Measurements from ENCODE around the gene SLAMF1. TPM values are rescaled to one million over a fixed set of nuclear protein-coding genes. Genes with fewer than 3 reads are reported as not detected.
"Not testable (repeated sequence)": the region's sequence is repeated elsewhere in the genome, so short reads cannot be mapped to it uniquely, and the experiment has no call there.

The SLAMF1 gene
- total RNA-seq, 4 donors from 2014 or later = 0.09 to 0.26 TPM; not detected in 2

DNA sequence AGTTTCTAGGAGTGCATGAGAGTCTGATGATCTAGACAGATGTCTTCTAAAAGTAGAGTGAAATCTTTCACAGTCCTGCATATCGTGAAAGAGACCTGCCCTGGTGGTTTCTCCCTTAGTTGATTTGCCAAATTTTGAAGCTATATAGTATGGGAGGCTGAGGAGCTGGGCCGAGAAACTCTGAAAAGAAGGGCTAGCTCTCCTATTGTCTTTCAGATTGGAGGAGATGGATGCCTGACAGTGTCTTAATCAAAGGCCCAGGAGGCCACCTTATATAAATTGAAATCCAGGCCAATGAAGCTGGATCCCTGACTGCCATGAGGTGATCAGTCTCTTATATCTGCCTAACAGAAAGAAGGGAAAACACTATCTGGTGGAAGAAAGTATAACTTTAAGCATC lies 49.1 kb downstream of the SLAMF1 start:
- Histone ChIP-seq H3K4me3 (no peak overlapping the region), H3K9me3 (peaks cover 0 to 8% of the 10 kb centered on the region in 2 donors), H3K27me3 (no peaks in the 10 kb centered on the region), H3K36me3 (no peaks in the 10 kb centered on the region), H3K27ac (no peak overlapping the region), H3K4me1 (no peaks in the 10 kb centered on the region)
- no peak for TF ChIP-seq POLR2A (IDR thresholded peaks at IDR 0.05)
- TF ChIP-seq, protein P1, sequence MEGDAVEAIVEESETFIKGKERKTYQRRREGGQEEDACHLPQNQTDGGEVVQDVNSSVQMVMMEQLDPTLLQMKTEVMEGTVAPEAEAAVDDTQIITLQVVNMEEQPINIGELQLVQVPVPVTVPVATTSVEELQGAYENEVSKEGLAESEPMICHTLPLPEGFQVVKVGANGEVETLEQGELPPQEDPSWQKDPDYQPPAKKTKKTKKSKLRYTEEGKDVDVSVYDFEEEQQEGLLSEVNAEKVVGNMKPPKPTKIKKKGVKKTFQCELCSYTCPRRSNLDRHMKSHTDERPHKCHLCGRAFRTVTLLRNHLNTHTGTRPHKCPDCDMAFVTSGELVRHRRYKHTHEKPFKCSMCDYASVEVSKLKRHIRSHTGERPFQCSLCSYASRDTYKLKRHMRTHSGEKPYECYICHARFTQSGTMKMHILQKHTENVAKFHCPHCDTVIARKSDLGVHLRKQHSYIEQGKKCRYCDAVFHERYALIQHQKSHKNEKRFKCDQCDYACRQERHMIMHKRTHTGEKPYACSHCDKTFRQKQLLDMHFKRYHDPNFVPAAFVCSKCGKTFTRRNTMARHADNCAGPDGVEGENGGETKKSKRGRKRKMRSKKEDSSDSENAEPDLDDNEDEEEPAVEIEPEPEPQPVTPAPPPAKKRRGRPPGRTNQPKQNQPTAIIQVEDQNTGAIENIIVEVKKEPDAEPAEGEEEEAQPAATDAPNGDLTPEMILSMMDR (IDR thresholded peaks at IDR 0.05) = no peak
- no peak for DNase-seq
- intact Hi-C loops (cut with DNase I; ENCODE audit: low total_unique reads) = no loop called here

DNA sequence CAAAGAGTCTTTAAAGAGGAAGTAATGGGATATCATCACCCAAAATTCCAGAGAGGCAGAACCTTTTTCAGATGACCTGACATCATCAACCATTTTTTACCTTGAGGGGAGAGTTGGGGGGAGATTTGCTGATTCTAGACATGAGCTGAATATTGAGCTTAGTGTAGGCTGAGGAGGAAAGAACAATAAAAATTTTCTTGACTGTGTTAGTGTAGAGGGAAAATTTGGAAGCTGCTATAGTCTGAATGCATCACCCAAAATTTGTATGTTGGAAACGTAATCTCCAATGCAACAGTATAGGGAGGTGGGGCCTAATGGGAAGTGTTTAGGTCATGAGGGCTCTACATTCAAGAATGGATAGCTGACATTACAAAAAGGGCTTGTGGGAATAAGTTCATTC lies 49.8 kb downstream of the SLAMF1 start:
- H3K4me3 ChIP-seq = no peak overlapping the region
- H3K36me3 ChIP-seq = no peaks in the 10 kb centered on the region
- peaks cover 0 to 8% of the 10 kb centered on the region in 2 donors for H3K9me3 ChIP-seq
- no peaks in the 10 kb centered on the region for H3K27me3 ChIP-seq
- H3K27ac ChIP-seq = no peak overlapping the region
- no peak for DNase-seq
- intact Hi-C loops (cut with DNase I; ENCODE audit: low total_unique reads) = no loop called here
- TF ChIP-seq, protein P1 (IDR thresholded peaks at IDR 0.05) = no peak
- TF ChIP-seq POLR2A (IDR thresholded peaks at IDR 0.05) = no peak
- no peaks in the 10 kb centered on the region for H3K4me1 ChIP-seq

DNA sequence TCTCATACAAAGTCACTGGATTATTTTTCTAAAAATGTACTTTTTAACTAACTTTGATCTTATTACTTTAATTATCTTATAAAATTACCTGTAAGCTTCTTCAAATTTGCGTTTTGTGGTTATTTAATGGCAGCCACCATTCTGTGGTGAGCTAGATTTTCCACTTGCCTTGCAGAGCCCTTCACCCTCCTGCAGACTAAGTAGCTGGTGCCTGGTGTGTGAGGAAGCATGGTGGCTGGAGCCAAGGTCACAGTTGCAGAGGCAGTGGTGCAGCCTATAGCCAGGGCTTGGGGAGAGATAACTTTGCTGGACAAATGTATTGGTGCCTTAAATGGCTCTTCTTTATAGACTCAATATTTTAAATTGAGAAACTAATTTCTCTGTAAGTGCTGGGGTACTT lies 56.4 kb downstream of the SLAMF1 start:
- no peak overlapping the region for H3K27ac ChIP-seq
- no peaks in the 10 kb centered on the region for H3K9me3 ChIP-seq
- intact Hi-C loops (cut with DNase I; ENCODE audit: low total_unique reads) = no loop called here
- no peak for TF ChIP-seq POLR2A (IDR thresholded peaks at IDR 0.05)
- TF ChIP-seq, protein P1 (IDR thresholded peaks at IDR 0.05) = no peak
- H3K27me3 ChIP-seq = no peaks in the 10 kb centered on the region
- no peaks in the 10 kb centered on the region for H3K36me3 ChIP-seq
- no peak for DNase-seq
- H3K4me3 ChIP-seq = no peak overlapping the region
- no peaks in the 10 kb centered on the region for H3K4me1 ChIP-seq

DNA sequence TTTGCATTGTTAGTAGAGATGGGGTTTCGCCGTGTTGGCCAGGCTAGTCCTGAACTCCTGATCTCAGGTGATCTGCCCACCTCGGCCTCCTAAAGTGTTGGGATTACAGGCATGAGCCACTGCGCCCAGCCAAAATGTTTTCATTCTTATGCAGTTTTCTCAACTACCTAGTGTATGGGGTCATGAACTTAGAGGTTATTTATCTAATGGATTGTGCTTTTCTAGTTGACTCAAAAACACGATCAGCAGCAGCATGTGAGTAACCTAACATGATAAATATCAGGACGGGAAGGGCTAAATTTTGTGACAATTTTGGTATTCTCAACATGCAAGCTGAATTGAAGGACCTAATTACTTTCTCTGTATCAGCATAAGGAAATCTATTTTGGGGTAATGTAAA lies 58.4 kb downstream of the SLAMF1 start:
- H3K27me3 ChIP-seq = no peaks in the 10 kb centered on the region
- no peaks in the 10 kb centered on the region for H3K36me3 ChIP-seq
- DNase-seq = no peak
- intact Hi-C loops (cut with DNase I; ENCODE audit: low total_unique reads) = no loop called here
- no peak overlapping the region for H3K27ac ChIP-seq
- no peaks in the 10 kb centered on the region for H3K9me3 ChIP-seq
- H3K4me1 ChIP-seq = no peaks in the 10 kb centered on the region
- TF ChIP-seq, protein P1 (IDR thresholded peaks at IDR 0.05) = no peak
- TF ChIP-seq POLR2A (IDR thresholded peaks at IDR 0.05) = no peak
- no peak overlapping the region for H3K4me3 ChIP-seq

DNA sequence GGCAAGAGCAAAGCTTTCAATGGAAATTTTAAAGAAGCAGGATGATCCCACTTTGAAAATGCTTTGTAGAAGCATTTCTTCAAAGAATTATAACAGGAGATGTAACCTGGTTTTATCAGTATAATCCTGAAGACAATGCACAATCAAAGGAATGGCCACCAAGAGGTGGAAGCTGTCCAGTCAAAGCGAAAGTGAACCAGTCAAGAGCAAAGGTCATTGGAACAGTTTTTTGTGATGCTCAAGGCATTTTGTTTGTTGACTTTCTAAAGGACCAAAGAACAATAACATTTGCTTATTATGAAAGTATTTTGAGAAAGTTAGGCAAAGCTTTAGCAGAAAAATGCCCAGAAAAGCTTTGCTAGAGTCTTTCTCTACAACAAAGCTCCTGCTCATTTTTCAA lies 62.1 kb downstream of the SLAMF1 start:
- Histone ChIP-seq H3K9me3 (no peaks in the 10 kb centered on the region), H3K27me3 (no peaks in the 10 kb centered on the region), H3K4me3 (no peak overlapping the region), H3K4me1 (no peaks in the 10 kb centered on the region), H3K27ac (no peak overlapping the region), H3K36me3 (no peaks in the 10 kb centered on the region)
- intact Hi-C loops (cut with DNase I; ENCODE audit: low total_unique reads) = no loop called here
- TF ChIP-seq, protein P1 (IDR thresholded peaks at IDR 0.05) = no peak
- no peak for TF ChIP-seq POLR2A (IDR thresholded peaks at IDR 0.05)
- DNase-seq = no peak

DNA sequence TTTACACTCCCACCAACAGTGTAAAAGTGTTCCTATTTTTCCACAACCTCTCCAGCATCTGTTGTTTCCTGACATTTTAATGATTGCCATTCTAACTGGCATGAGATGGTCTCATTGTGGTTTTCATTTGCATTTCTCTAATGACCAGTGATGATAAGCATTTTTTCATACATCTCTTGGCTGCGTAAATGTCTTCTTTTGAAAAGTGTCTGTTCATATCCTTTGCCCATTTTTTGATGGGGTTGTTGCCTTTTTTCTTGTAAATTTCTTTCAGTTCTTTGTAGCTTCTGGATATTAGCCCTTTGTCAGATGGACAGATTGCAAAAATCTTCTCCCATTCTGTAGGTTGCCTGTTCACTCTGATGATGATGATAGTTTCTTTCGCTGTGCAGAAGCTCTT lies 63.9 kb downstream of the SLAMF1 start:
- DNase-seq; H3K9me3 ChIP-seq; H3K4me1 ChIP-seq; H3K4me3 ChIP-seq; H3K36me3 ChIP-seq; H3K27ac ChIP-seq; intact Hi-C loops (cut with DNase I; ENCODE audit: low total_unique reads); H3K27me3 ChIP-seq: not testable (repeated sequence)

Data from uterus (tissue), 4 donors.